ENCODE measurements around the gene GSDMA. TPM values are rescaled to one million over a fixed set of nuclear protein-coding genes. Genes with fewer than 3 reads are reported as not detected.

Gene GSDMA
- total RNA-seq, 1 experiment from 2014 or later = not detected

GRCh38 chr17:39974433-39974832, 11.6 kb downstream of the GSDMA start:
- Histone ChIP-seq H3K18ac (ENCODE audit: insufficient read length, low read depth, low read length) (no peak overlapping the region), H2BK5ac (ENCODE audit: insufficient read length, low read length) (no peak overlapping the region), H3T11ph (ENCODE audit: low read length) (no peak overlapping the region), H3K9ac (ENCODE audit: extremely low read depth, insufficient read length, low read length) (no peak overlapping the region), H2AFZ (ENCODE audit: low read length) (no peak overlapping the region), H3K4me1 (ENCODE audit: insufficient read depth, low read length) (peaks cover 6% of the 10 kb centered on the region), H3K56ac (ENCODE audit: insufficient read length, low read depth, low read length) (no peak overlapping the region), H4K91ac (ENCODE audit: insufficient read length, low read depth, low read length) (no peak overlapping the region), H3K27ac (ENCODE audit: insufficient read length, low read depth, low read length) (no peak overlapping the region), H4K5ac (ENCODE audit: insufficient read length, low read depth, low read length) (no peak overlapping the region), H3K9me3 (ENCODE audit: control insufficient read depth, low read depth, low read length) (no peaks in the 10 kb centered on the region), H2BK12ac (ENCODE audit: insufficient read length, low read depth, low read length) (no peak overlapping the region), H3K4ac (ENCODE audit: low read depth, low read length) (no peak overlapping the region), H3K14ac (ENCODE audit: insufficient read depth, low read length) (no peak overlapping the region; the same call in 1 of the 2 replicates), H3K23me2 (ENCODE audit: insufficient read length, low read depth, low read length, poor library complexity, severe bottlenecking) (no peaks in the 10 kb centered on the region), H2BK15ac (ENCODE audit: low read depth, low read length) (no peak overlapping the region), H3K4me2 (ENCODE audit: insufficient read depth, insufficient read length, low read length) (no peak overlapping the region), H2BK20ac (ENCODE audit: low read depth, low read length, poor library complexity, severe bottlenecking) (no peak overlapping the region), H3K27me3 (ENCODE audit: insufficient read depth, low read length) (no peaks in the 10 kb centered on the region), H4K20me1 (ENCODE audit: control insufficient read depth, insufficient read depth, insufficient read length) (no peaks in the 10 kb centered on the region), H4K8ac (replicated peaks; ENCODE audit: insufficient read length, low read depth, low read length) (no peak overlapping the region), H2AK5ac (ENCODE audit: insufficient read length, low read length) (no peak overlapping the region), H2BK120ac (ENCODE audit: low read depth, low read length, poor library complexity, severe bottlenecking) (no peak overlapping the region), H3K23ac (ENCODE audit: insufficient read length, low read depth, low read length) (no peak overlapping the region), H3K79me1 (ENCODE audit: insufficient read depth, low read depth, low read length, poor library complexity, severe bottlenecking) (no peaks in the 10 kb centered on the region), H3K79me2 (ENCODE audit: insufficient read depth, low read length) (no peaks in the 10 kb centered on the region)
- Mint-ChIP-seq H3K4me3 (no peak overlapping the region), H3K27me3 (ENCODE audit: low read depth) (peaks cover 38% of the 10 kb centered on the region), H3K9me3 (no peaks in the 10 kb centered on the region; a peak in 1 of 5 replicates), H3K4me1 (peaks cover 6 to 10% of the 10 kb centered on the region in 2 experiments), H3K27ac (no peak overlapping the region; a peak in 1 of 7 replicates), H3K36me3 (ENCODE audit: insufficient read depth in 1 of 3, low read depth in 3 of 3) (no peaks in the 10 kb centered on the region)
- no CpG with 5 or more reads among the region's 5 CpGs for WGBS (ENCODE audit: extremely low coverage, insufficient read length, low lambda C conversion rate)
- no peak for TF ChIP-seq CTCF (conservative IDR thresholded peaks at IDR 0.05)
- no peak for DNase-seq

Measured in H9 (cell line).